TTC549 (cell line): Measurements from ENCODE around the gene ZNF283.
"Not testable (repeated sequence)": the region's sequence is repeated elsewhere in the genome, so short reads cannot be mapped to it uniquely, and the experiment has no call there.

Source experiments
- FAIRE-seq: peaks from 2 replicates; lab custom pipeline; 2012; peaks lifted over from hg19 to GRCh38; lab: Jason Lieb, UNC

The ZNF283 gene

GRCh38 chr19:43848821-43849220 lies 21.7 kb downstream of the ZNF283 start:
- FAIRE-seq = no peak

GRCh38 chr19:43858174-43858573 lies 31.1 kb downstream of the ZNF283 start:
- FAIRE-seq = no peak

- not testable (repeated sequence) for FAIRE-seq
Measured at GRCh38 chr19:43866923-43867322, 39.8 kb downstream of the ZNF283 start.

- no peak for FAIRE-seq
Measured at GRCh38 chr19:43872547-43873336, 45.6 kb downstream of the ZNF283 start.

- FAIRE-seq = no peak
Measured at GRCh38 chr19:43880483-43880882, 53.4 kb downstream of the ZNF283 start.

- FAIRE-seq = no peak
Measured at GRCh38 chr19:43883864-43884263, 56.7 kb downstream of the ZNF283 start, which contains the start of gene ZNF404. ZNF404 (minus strand) TSS chr19:43883964.

- FAIRE-seq = no peak
Measured at GRCh38 chr19:43895727-43896308, 68.7 kb downstream of the ZNF283 start.
